HepG2 (cell line): ENCODE measurements around the gene EXTL1. TPM values are rescaled to one million over a fixed set of nuclear protein-coding genes. Genes with fewer than 3 reads are reported as not detected.

Experiments
- ISL2 ChIP-seq: sonication (generic); formaldehyde crosslinking; IDR thresholded peaks from 2 replicates; pipeline ENCODE4 v1.5.0; 2020; ENCODE audit warnings: missing genetic modification reagents
- KAT8 ChIP-seq: IDR thresholded peaks from 2 replicates; pipeline ENCODE4 v1.6.1; 2016; ENCODE audit warnings: missing genetic modification reagents, missing compliant biosample characterization
- LRRFIP1 ChIP-seq: sonication (generic); formaldehyde crosslinking; conservative IDR thresholded peaks from 2 replicates; pipeline ENCODE4 v1.4.0; 2020; ENCODE audit warnings: missing genetic modification reagents
- RFX1 ChIP-seq: fragments of 450-650 bp; IDR thresholded peaks from 2 replicates; pipeline ENCODE4 v1.6.1; 2017
- RXRB ChIP-seq: IDR thresholded peaks from 2 replicates; pipeline ENCODE4 v1.6.1; 2016; ENCODE audit warnings: borderline replicate concordance, missing genetic modification reagents, missing compliant biosample characterization
- TBL1XR1 ChIP-seq: fragments of 150-350 bp; IDR thresholded peaks from 2 replicates; pipeline ENCODE4 v1.6.1; 2014; ENCODE audit warnings: borderline replicate concordance, low read length; ENCODE audit not compliant: partially characterized antibody
- TCF7 ChIP-seq: sonication (generic); IDR thresholded peaks from 2 replicates; pipeline ENCODE4 v1.6.1; 2016; ENCODE audit warnings: antibody characterized with exemption, low read depth
- ZNF124 ChIP-seq: sonication (generic); formaldehyde crosslinking; IDR thresholded peaks from 2 replicates; pipeline ENCODE4 v1.4.0; 2020; ENCODE audit warnings: missing genetic modification reagents
- ZNF609 ChIP-seq: sonication (generic); formaldehyde crosslinking; IDR thresholded peaks from 2 replicates; pipeline ENCODE4 v1.4.0; 2020; ENCODE audit warnings: mild to moderate bottlenecking, missing genetic modification reagents, borderline replicate concordance
- polyA plus RNA-seq, 8 experiments: library from polyadenylated mRNA; depleted of rRNA in 3 of 8; stranded (reverse) in 7 of 8; unstranded in 1 of 8; fragments of >200 nt; fragmentation: Illumina TruSeq in 4 of 8; extraction: Trizol in 4 of 8; gene quantifications; 2 replicates each; pipeline versions ENCODE4 v1.2.1 to v1.2.3, GENCODE V29; 2011 to 2016; ENCODE audit warnings: low read depth in 4 of 8, missing spikeins in 1 of 8, mixed read lengths in 1 of 8; ENCODE audit not compliant: insufficient read depth in 1 of 8
- total RNA-seq, 5 experiments: library from RNA; depleted of rRNA; stranded (reverse); fragments of >200 nt; fragmentation: Illumina TruSeq; extraction: Trizol; gene quantifications; 2 replicates each; pipeline ENCODE4 v1.2.3, GENCODE V29; 2016; ENCODE audit warnings: low read depth in 1 of 5
- TF ChIP-seq, protein P1 (sequence below), 2 experiments: sonication (generic) in 1 of 2; formaldehyde crosslinking in 1 of 2; IDR thresholded peaks; 2 replicates each; pipeline versions ENCODE4 v1.4.0 to v1.6.1; 2018 to 2020; ENCODE audit warnings: missing genetic modification reagents in 2 of 2, borderline replicate concordance in 1 of 2, low read depth in 1 of 2, mild to moderate bottlenecking in 1 of 2, missing biosample characterization in 1 of 2
- TF ChIP-seq, protein P2 (sequence below), 2 experiments: sonication (generic) in 1 of 2; formaldehyde crosslinking in 1 of 2; IDR thresholded peaks; 2 replicates each; pipeline versions ENCODE4 v1.5.1 to v1.6.1; 2011 to 2020; ENCODE audit warnings: borderline replicate concordance in 1 of 2, low read depth in 1 of 2, low read length in 1 of 2, mild to moderate bottlenecking in 1 of 2, missing genetic modification reagents in 1 of 2, moderate library complexity in 1 of 2
- TF ChIP-seq, protein P3 (sequence below): sonication (generic); formaldehyde crosslinking; IDR thresholded peaks from 2 replicates; pipeline ENCODE4 v1.4.0; 2020; ENCODE audit warnings: missing genetic modification reagents

The EXTL1 gene
- total and polyA plus RNA-seq, 2 of the 13 experiments (the other 11 are each of a cell fraction or from before 2014, with no cell fraction given) = 0.35 to 1.0 TPM

GRCh38 chr1:25997828-25998761, 23.5 kb upstream of the EXTL1 start, which contains the start of gene PAFAH2 (continued):
- TF ChIP-seq, protein P1, sequence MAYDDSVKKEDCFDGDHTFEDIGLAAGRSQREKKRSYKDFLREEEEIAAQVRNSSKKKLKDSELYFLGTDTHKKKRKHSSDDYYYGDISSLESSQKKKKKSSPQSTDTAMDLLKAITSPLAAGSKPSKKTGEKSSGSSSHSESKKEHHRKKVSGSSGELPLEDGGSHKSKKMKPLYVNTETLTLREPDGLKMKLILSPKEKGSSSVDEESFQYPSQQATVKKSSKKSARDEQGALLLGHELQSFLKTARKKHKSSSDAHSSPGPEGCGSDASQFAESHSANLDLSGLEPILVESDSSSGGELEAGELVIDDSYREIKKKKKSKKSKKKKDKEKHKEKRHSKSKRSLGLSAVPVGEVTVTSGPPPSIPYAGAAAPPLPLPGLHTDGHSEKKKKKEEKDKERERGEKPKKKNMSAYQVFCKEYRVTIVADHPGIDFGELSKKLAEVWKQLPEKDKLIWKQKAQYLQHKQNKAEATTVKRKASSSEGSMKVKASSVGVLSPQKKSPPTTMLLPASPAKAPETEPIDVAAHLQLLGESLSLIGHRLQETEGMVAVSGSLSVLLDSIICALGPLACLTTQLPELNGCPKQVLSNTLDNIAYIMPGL (CRISPR knock-in tag; IDR thresholded peaks at IDR 0.05; ENCODE audit: borderline replicate concordance in 1 of 2, low read depth in 1 of 2) = peak; percentile 96 to 99
- peak; percentile 82 for TF ChIP-seq TBL1XR1
- TF ChIP-seq, protein P2, sequence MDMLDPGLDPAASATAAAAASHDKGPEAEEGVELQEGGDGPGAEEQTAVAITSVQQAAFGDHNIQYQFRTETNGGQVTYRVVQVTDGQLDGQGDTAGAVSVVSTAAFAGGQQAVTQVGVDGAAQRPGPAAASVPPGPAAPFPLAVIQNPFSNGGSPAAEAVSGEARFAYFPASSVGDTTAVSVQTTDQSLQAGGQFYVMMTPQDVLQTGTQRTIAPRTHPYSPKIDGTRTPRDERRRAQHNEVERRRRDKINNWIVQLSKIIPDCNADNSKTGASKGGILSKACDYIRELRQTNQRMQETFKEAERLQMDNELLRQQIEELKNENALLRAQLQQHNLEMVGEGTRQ (IDR thresholded peaks at IDR 0.05; ENCODE audit: low read depth, low read length) = peak; percentile 23; the same call in 1 of the 2 replicates
- TF ChIP-seq, protein P2 (CRISPR knock-in tag; IDR thresholded peaks at IDR 0.05; ENCODE audit: borderline replicate concordance) = peak; percentile 63; the same call in 1 of the 2 replicates
- TF ChIP-seq ZNF609 = peak; percentile 71
- TF ChIP-seq KAT8 (CRISPR knock-in tag) = peak; percentile 95
- TF ChIP-seq, protein P3, sequence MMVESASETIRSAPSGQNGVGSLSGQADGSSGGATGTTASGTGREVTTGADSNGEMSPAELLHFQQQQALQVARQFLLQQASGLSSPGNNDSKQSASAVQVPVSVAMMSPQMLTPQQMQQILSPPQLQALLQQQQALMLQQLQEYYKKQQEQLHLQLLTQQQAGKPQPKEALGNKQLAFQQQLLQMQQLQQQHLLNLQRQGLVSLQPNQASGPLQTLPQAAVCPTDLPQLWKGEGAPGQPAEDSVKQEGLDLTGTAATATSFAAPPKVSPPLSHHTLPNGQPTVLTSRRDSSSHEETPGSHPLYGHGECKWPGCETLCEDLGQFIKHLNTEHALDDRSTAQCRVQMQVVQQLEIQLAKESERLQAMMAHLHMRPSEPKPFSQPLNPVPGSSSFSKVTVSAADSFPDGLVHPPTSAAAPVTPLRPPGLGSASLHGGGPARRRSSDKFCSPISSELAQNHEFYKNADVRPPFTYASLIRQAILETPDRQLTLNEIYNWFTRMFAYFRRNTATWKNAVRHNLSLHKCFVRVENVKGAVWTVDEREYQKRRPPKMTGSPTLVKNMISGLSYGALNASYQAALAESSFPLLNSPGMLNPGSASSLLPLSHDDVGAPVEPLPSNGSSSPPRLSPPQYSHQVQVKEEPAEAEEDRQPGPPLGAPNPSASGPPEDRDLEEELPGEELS (CRISPR knock-in tag) = peak; percentile 82
- no peak for TF ChIP-seq RFX1
- peak; percentile 98 for TF ChIP-seq RXRB (CRISPR knock-in tag)
- TF ChIP-seq ISL2 (CRISPR knock-in tag) = peak; percentile 88
- TF ChIP-seq LRRFIP1 (CRISPR knock-in tag) = no peak
- TF ChIP-seq TCF7 = no peak
- peak; percentile 80; the same call in 1 of the 2 replicates for TF ChIP-seq ZNF124 (CRISPR knock-in tag)
